GM12875 (cell line): ENCODE measurements around the gene ARPC4.

ENCODE experiments used
- H3K4me3 ChIP-seq: one replicate; pipeline ENCODE4 v1.5.1; 2011; ENCODE audit warnings: low read depth, low read length, control low read depth
- CTCF ChIP-seq: IDR thresholded peaks from 2 replicates; pipeline ENCODE4 v1.5.1; 2011; ENCODE audit warnings: low read depth, mild to moderate bottlenecking, control low read depth, inconsistent platforms, low read length, moderate library complexity, borderline replicate concordance; ENCODE audit not compliant: insufficient read depth

Gene ARPC4

DNA sequence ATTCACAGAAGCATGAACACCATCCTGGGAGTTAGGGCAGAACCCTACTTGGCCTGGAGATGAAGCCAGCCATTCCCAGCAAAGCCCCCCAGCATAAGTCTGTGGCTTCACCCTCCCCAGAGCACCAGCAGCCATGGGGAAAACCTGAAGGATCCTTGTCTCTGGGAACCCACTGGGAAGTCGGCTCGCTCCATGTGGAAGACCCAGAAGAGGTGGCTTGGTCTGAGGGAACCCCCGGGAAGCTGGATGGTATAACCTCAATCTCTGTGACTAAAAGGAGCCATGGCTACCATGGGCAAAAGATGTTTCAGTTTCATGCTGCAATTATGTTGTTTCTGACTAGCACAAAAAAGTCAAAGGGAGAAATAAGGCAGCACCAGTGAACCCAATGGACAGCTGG is 62.7 kb downstream of the ARPC4 start:
- no peak overlapping the region for H3K4me3 ChIP-seq
- no peak for TF ChIP-seq CTCF
